NOMO-1 treated with dmso at 0.1 percent for 144 hours (cell line): ENCODE data around the gene CASP10.

Experiments used
- DNase-seq: peaks from one replicate; lab custom pipeline; 2025; ENCODE audit not compliant: unreplicated experiment; lab: John Stamatoyannopoulos, UW

CASP10 gene

DNA sequence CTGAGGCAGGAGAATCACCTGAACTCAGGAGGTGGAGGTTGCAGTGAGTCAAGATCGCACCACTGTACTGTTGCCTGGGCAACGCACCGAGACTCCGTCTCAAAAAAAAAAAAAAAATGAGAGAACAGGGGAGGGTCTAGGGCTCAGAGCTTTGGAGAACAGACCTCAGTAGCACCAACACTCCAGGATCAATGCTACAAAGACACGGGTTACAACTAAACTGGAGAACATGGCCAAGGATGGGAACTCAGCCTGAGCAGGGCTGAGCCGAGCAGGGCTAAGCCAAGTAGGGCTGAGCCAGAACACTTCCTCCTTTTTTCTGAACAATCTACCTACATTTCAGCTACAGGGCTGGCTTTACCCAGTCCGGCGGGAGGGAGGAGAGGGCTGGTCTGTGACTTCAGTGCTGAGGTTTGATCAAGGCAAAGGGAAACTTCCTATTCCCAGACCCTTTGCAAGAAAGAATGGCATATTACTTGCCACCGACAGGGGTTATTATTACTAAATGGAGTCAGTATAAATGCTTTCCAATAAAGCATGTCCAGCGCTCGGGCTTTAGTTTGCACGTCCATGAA lies 74.5 kb downstream of the CASP10 start:
- peak; percentile 92 for DNase-seq

DNA sequence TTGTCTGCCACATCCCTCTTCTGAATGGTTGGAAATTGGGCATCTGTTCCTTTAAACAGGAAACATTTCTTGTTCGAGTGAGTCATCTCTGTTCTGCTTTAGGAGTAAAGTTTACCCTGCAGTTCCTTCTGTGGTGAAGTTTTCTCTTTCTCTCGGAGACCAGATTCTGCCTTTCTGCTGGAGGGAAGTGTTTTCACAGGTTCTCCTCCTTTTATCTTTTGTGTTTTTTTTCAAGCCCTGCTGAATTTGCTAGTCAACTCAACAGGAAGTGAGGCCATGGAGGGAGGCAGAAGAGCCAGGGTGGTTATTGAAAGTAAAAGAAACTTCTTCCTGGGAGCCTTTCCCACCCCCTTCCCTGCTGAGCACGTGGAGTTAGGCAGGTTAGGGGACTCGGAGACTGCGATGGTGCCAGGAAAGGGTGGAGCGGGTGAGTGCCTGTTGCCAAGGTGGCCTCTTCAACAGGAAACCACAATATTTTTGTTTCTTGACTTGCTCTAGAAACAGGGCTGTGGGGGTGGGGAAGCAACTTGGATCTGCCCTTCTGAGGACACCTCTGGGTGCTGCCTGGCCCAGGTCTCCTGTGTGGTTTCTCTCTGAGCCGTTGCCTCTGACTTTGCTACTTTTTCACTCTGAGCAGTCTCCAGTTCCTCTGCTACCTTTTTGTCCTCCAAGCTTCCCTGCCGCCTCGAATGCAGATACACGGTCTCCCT lies 75.2 kb downstream of the CASP10 start:
- peak; percentile 88 for DNase-seq

DNA sequence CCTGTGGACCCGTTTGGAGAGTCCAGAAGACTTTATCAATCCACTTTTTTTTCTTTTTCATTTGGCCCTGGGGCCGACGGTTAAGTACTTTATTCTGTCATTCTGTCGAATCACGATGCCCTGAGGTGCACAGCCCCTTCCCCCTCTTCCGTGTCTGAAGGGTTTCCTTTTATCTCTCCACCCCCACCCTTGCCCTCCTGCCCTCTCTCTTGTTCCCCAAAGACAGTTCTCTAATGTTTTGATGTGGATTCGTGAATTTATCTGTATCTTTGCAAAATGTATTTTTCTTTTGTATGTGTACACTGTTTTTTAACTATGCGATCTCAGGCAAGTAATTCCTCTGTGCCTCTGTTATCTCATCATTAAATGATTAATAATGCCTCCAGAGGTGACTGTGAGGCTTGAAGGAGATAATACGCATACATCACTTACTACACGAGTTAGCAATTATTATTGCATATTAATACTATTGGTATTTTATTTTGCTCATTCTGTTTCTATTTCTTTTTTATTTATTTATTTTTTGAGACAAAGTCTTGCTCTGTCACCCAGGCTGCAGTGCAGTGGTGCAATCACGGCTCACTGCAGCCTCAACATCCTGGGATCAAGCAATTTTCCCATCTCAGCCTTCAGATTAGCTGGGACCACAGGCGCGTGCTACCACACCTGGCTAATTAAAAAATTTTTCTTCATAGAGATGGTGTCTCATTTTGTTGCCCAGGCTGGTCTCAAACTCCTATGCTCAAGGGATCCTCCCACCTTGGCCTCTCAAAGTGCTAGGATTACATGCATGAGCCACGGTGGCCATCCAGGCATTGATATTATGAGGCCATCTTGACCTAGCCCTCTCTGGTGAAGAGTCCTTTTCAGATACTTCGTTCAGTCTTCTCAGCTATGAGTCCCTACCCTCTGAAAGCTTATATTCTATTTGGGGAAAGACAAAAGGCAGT lies 76.0 kb downstream of the CASP10 start:
- DNase-seq, result no peak

GRCh38 chr2:201260302-201260800 lies 77.4 kb downstream of the CASP10 start, which contains the start of gene CASP8:
Gene CASP8 (plus strand): TSS chr2:201260536. CDS start chr2:201266487, 5,951 bp downstream.
- DNase-seq, result peak; percentile 90

DNA sequence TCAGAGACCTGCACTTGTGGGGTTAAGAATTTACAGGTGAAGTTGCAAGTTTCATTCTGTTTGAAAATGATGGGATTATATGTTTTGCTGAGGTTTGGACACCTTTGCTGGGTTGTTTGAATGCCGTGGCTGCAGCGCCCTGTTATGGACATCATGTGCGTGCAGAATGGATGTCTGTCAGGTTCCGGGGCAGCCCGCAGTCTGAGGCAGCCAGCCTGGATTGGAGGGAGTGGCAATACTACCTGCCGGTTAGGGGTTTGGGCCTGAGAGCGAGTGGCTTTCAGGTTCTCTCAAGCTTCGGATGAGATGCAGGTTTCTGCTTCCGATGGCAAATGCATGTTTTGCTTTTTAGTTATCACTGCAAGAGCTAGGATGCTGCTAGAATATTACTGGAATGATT lies 78.5 kb downstream of the CASP10 start:
- DNase-seq, result no peak

GRCh38 chr2:201261906-201262305 lies 79.0 kb downstream of the CASP10 start:
- no peak for DNase-seq

GRCh38 chr2:201262718-201263117 lies 79.8 kb downstream of the CASP10 start:
- no peak for DNase-seq

GRCh38 chr2:201263779-201264178 lies 80.8 kb downstream of the CASP10 start:
- DNase-seq, result no peak

DNA sequence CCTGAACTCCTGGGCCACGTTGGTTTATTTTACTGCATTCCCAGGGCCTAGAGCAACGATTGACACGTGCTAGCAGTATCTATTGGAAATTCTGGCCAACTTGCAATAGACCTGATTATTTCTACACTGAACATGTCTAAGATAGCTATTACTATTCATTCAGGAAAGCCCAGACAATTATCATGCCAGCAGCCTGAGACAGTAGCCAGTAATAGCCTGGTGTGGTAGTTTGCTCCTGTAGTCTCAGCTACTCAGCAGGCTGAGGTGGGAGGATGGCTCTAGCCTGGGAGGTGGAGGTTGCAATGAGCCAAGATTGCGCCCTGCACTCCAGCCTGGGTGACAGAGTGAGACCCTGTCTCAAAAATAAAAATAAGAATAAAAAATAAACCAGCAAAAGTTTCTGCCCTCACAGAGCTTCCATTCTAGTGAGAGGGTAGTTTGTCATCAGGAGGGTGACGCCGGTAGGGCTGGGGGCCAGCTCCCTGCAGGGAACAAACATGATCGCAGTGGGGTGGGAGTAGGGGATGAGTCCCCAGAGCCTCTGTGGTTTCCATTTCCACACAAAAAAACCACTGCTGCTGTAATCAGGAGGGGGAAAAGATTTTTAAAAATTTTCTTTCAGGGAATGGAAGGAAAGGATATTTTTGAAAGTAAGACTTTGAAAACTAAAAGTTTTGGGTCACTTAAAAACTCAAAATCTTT lies 81.7 kb downstream of the CASP10 start:
- DNase-seq, result no peak

DNA sequence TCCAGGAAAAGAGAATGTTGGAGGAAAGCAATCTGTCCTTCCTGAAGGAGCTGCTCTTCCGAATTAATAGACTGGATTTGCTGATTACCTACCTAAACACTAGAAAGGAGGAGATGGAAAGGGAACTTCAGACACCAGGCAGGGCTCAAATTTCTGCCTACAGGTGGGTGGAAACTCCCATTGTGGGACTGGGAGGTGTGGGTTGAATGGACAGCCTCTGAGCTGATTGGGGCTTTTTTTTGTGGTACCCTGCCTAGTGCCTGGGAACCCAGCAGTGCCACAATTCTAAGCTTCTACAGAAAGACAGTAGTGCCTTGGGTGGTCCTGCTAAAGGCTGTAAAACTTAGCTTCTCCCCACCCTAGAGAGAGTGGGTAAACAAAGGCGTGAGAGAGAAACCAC lies 83.7 kb downstream of the CASP10 start:
- no peak for DNase-seq

GRCh38 chr2:201267278-201268030 lies 84.5 kb downstream of the CASP10 start:
- no peak for DNase-seq

DNA sequence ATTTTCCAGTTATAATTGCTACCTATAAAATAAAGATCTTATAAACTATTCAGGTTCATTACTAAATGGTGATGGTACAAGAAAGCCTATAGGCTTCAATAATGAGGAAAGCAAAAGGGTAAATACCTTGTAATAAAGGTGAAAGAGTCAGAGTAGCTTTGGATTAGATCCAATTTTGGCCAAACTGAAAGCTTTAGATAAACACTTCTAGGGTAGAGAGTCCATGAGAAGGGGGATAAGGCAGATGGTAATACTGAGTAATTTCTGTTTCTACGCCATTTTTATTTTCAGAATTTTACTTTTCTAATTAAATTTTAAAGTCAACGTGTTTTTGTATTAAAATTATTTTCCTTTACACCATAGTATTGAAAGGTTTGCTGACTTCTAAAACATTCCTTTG lies 86.8 kb downstream of the CASP10 start:
- no peak for DNase-seq

GRCh38 chr2:201270293-201271001 lies 87.5 kb downstream of the CASP10 start:
- no peak for DNase-seq

DNA sequence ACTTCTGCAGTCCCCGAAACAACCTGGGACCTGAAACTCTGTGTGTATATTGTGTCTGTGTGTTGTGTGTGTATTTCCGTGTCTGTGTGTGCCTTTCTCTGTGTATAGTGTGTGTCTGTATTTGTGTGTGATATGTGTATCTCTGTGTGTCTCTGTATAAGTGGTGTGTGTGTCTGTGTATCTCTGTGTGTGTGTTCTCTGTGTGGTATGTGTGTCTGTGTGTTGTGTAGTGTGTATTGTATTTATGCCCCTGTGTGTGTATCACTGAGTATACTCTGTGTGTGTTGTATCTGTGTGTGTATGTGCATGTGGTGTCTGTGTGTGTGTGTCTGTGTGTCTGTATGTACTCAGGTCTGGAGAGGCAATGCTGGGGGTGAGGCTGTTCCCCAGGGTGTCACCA lies 89.0 kb downstream of the CASP10 start:
- no peak for DNase-seq

DNA sequence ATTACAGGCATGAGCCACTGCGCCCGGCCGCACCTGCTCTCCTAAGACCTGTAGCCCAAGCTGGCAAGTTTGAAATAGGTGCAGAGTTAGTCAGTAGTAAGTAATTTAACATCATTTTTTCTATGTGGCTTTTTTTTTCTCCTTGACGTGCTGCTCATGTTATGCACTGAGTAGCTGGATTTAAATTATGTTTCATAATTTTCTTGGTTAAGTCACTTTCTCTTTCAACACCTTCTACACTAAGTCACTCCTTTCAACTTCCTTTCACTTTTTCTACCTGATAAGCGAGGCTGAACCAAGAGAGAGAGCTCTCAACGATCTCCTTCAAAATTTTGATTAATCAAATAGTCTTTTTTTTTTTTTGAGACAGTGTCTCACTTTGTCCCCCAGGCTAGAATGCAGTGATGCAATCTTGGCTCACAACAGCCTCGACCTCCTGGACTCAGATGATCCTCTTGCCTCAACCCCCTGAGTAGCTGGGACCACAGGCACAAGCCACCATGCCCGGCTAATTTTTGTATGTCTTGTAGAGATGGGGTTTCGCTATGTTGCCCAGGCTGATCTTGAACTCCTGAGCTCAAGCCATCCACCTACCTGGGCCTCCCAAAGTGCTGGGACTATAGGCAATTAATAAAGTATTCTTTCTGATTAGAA lies 90.5 kb downstream of the CASP10 start:
- no peak for DNase-seq

DNA sequence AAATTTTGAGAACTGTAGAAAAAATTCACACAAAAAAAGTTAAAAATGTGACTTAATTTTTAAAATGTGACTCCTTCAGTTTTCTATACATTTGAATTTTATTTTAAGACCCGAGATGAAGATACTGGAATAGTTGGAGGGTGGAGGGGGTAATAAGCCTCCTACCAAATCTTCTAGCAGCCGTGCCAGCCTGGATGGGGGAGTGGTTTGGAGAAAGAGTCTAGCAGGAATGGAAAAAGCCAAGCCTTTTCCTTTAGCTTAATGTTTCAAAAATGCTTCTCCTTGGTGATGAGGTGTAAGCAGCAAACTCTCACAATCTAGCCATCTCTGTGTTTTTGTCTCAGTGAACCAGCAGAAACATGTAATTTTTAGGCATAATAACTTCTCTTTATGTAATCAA lies 92.1 kb downstream of the CASP10 start:
- DNase-seq, result no peak

GRCh38 chr2:201275990-201276389 lies 93.0 kb downstream of the CASP10 start:
- DNase-seq, result no peak

DNA sequence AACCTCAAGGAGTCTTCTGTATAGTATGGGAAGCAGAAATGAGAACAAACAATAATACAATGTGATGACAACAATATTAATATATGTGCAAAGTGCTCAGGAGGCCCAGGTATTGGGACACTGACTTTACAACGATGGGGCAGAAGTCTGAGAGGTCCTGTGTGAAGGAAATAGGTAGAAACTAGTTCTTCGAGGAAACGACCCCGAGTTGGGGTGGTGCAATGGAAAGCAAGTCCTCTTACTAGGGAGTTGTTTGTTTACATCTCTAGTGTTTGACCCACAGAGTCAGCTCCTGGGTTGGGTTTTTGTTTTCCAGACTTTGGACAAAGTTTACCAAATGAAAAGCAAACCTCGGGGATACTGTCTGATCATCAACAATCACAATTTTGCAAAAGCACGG lies 93.6 kb downstream of the CASP10 start:
- no peak for DNase-seq
